Heart left ventricle (tissue), 13 donors: ENCODE results near the gene ZSCAN5A.

ENCODE experiments used
- CTCF ChIP-seq, 12 donors: fragments of 200-600 bp; sonication (generic) in 4 of 12; IDR thresholded peaks; one replicate each; pipeline versions ENCODE4 v1.5.0 to v1.8.0; 2018 to 2022; ENCODE audit warnings: antibody characterized with exemption in 12 of 12, mild to moderate bottlenecking in 5 of 12
- POLR2A ChIP-seq, 2 donors: fragments of 450-650 bp; IDR thresholded peaks; one replicate each; pipeline ENCODE4 v1.6.1; 2017; ENCODE audit warnings: antibody characterized with exemption in 2 of 2, mild to moderate bottlenecking in 2 of 2, moderate library complexity in 2 of 2
- donor health status: ischemic (EF 13 %, LVEDD 7.1; RV severe dilation, severe dysfunction).
- donor health status: DM: no; HTN: yes; CAD: no.
- donor health status: DM: no; HTN: no; CAD: no.
- donor health status: ischemic (EF 25% LVEDD 6.9; RV normal size, moderate dysfunction).
- donor health status: ischemic (EF 25% LVEDD 5.7; RV mildly dilated, moderate dysfunction).
- donor health status: ischemic (EF 35%, LVEDD 5.7; RV mildly dilated, moderate dysfunction).
- donor health status: nonischemic (EF 11% LVEDD 7.7; RV severe dilation, severe dysfunction).
- donor health status: DM: yes; HTN: yes; CAD: no.
- donor health status: PGD.
- donor health status: ischemic (EF 29% LVEDD 5.4; RV normal size, mild dysfunction).
- donor health status: nonischemic (EF 23%, LVEDD 6.1; RV moderate dilation, normal function).

- TF ChIP-seq CTCF (IDR thresholded peaks at IDR 0.05) (no peak), POLR2A (IDR thresholded peaks at IDR 0.05) (no peak)
These were observed 91.2 kb downstream of the ZSCAN5A start for GRCh38 chr19:56223481-56223880.
